HG02623 (cell line): ENCODE data around the gene NIF3L1.

Source experiments
- ATAC-seq: cut with Tn5 transposase; IDR thresholded peaks from one replicate; pipeline ENCODE4 v1.9.1; 2021; ENCODE audit warnings: moderate library complexity; ENCODE audit not compliant: unreplicated experiment

The NIF3L1 gene, protein sequence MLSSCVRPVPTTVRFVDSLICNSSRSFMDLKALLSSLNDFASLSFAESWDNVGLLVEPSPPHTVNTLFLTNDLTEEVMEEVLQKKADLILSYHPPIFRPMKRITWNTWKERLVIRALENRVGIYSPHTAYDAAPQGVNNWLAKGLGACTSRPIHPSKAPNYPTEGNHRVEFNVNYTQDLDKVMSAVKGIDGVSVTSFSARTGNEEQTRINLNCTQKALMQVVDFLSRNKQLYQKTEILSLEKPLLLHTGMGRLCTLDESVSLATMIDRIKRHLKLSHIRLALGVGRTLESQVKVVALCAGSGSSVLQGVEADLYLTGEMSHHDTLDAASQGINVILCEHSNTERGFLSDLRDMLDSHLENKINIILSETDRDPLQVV

GRCh38 chr2:200888704-200889625 is at the start of gene NIF3L1, which contains the start of gene PPIL3:
Gene NIF3L1, plus strand, starts transcription at chr2:200889371. Its CDS starts 2,573 bp downstream, at chr2:200891944.
Gene PPIL3, minus strand, starts transcription at chr2:200889077. Its CDS starts 1,462 bp downstream, at chr2:200887615.
- peak; percentile 86 for ATAC-seq

- no peak for ATAC-seq
These were observed 49.7 kb upstream of the NIF3L1 start for GRCh38 chr2:200839513-200839912.

- ATAC-seq, result no peak
These were observed 44.9 kb upstream of the NIF3L1 start for GRCh38 chr2:200843993-200844948.

GRCh38 chr2:200845194-200845593 is 44.0 kb upstream of the NIF3L1 start:
- no peak for ATAC-seq

- ATAC-seq, result no peak
These were observed 43.4 kb upstream of the NIF3L1 start for GRCh38 chr2:200845669-200846325.

GRCh38 chr2:200847269-200847668 is 41.9 kb upstream of the NIF3L1 start:
- no peak for ATAC-seq

DNA sequence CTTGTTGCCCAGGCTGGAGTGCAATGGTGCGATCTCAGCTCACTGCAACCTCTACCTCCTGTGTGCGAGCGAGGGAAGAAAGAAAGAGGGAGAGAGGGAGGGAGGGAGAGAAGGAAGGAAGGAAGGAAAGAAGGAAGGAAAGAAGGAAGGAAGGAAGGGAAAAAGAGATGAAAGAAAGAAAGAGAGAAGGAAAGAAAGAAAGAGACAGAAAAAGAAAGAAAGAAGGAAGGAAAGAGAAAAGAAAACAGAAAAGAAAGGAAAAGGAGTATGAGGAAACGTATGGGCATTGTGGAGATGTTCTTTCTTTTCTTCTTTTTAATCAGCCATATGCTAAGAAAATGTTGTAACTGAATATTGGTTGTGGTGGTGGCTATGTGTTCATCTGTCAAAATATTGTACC is 41.2 kb upstream of the NIF3L1 start:
- ATAC-seq, result no peak

DNA sequence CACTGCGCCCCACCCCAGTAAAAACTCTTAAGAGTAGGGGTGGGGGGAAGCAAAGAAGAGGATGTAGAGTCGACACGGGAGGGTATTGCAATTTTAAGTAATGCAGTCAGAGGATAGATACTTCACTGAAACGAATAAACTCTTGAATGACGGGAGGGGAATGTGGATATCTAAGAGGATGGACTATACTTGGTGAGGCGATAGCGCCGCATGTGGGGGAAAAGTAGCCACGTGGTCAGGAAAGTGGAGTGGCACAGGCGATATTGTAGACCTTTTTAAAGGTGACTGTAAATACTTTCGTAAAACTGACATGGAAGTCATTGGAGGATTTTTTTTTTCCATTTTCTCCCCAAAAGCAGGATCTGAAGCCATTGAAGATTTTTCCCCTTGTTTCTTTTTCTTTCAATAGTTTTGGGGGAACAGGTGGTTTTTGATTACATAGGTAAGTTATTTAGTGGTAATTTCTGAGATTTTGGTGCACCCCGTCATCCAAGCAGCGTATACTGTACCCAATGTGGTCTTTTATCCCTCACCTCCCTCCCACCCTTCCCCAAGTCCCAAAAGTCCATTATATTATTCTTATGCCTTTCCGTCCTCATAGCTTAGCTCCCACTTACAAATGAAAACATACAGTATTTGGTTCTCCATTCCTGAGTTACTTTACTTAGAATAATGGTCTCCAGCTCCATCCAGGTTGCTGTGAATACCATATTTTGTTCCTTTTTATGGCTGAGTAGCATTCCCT is 38.5 kb upstream of the NIF3L1 start:
- no peak for ATAC-seq

DNA sequence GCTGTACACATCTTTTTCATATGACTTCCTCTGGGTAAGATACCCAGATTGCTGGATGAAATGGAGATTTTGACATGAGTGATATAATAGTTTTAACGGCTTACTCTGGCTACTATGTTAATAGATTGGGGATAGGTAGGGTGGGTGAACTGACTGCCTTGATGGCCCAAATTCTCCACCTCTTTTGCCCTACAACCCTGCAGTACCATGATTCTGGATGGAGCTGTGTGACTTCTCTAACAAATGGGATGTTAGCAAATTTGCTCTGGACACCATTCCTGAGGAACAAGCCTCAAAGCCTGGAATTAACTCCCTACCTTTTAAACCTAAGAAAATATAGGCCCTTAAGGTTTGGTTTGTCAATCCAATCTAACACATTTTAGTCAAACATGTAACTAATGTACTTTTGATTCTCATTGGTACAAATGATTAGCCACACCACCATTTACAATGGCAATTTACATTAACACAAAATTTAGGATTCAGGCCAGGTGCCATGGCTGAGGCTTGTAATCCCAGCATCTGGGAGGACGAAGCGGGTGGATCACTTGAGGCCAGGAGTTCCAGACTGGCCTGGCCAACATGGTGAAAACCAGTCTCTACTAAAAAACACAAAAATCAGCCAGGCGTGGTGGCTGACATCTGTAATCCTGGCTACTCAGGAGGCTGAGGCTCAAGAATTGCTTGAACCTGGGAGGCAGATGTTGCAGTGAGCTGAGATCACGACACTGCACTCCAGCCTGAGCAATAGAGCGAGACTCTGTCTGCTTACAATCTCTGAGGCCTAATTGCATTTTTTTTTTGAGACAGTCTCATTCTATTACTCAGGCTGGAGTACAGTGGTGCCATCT is 37.5 kb upstream of the NIF3L1 start:
- ATAC-seq, result no peak

DNA sequence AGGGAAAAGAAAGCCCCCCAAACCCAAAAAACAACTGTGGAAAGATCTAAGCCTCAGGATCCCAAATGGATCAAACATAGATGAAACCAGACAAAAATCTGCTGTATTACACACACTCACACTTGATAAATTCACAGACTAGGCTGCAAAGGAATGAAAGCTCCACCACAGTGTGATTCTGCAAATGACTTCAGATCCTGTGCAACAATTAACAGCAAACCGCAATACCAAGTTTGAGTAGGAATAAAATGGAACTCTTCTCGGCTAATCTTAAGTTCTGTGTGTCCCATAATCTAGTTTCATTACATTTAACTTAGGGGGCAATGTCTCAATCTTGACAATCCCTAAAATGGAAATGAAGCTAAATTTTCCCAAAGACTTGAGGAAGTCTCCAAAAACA is 36.6 kb upstream of the NIF3L1 start:
- ATAC-seq, result no peak

DNA sequence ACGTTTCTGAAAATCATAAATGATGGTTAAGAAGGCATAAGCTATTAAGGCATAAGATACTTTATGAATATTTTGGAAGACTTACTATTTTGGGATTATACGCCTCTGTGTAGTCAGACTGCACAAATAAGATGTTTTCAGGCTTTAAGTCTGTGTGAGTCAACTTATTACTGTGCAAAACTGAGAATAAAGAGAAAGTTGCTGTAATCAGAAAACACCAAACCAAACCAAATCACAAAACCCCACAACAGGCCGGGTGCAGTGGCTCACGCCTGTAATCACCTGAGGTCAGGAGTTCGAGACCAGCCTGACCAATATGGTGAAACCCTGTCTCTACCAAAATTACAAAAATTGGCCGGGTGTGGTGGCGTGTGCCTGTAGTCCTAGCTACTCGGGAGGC is 32.4 kb upstream of the NIF3L1 start:
- ATAC-seq, result no peak

DNA sequence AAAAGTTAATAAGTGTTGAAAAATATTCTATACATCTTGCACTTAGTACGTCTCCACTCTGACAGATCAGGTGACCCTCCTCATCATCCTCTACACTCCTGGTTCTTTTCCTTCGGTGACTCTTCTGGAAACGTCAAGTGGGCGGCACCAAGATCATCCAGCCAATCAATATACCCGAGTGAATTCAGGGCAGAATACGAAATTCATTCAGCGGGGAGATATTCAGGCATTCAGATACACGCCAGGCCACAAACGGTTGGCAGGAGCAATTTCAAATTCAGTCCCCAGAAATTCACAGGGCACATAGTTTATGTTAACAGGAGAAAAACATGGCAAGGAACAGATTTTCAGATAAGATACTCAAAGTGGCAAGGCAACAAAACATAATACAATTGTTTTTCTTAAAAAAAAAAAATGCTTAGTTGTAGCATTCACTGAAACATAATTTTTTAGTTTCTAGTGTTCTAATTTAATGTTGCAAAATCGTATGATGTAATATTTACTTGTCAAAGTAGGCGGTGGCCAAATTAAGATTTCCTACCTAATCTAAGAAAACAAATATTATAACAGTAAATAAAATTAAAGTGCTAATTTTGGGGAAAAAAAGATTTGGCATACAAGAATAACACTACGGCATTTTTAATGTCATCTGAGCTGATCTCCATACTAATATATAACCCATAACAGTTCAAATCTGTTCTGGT is 28.9 kb upstream of the NIF3L1 start:
- no peak for ATAC-seq

DNA sequence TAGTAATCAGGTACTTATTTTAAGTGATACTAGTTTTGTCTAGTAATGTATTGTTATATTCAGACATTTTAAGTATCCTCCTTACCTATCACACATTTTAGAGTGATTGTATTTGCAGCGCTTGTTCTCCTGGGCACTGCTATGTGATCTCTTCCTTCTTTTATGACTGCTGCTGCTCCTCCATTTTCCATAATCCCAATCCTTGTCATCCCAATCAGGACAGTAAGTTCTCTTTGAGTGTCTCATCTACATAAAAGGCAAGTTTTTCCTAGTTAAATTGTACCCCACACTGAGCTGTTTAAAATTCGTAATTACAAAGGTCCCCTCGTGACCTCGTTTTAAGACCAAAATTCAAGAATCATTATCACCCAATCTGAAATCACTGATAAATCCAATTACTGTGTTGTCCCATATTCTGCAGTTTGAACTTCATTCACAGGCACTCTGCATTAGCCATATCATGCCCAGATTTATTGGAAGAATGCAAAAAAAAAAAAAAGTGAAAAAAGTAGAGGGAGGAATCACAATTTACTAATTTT is 27.5 kb upstream of the NIF3L1 start:
- ATAC-seq, result no peak

DNA sequence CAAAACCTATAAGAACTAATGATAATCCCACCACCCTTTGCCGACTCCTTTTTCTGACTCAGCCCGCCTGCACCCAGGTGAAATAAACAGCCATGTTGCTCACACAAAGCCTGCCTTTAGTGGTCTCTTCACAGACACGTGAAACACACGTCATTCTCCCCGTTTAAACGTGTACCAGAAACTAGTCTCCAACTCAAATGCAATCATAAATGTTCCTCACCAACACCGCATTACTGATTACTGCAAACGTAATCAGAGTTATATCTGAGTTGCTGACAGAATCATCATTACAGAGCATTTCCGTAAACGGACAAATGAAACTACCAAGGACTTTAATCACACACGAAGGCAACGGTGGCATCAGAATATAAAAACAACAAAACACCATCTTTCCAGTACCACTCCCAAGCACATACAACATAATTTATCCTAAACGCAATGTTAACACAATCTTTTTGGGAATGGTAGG is 26.6 kb upstream of the NIF3L1 start:
- ATAC-seq, result no peak

GRCh38 chr2:200863782-200864175 is 25.4 kb upstream of the NIF3L1 start:
- ATAC-seq, result peak; percentile 3

DNA sequence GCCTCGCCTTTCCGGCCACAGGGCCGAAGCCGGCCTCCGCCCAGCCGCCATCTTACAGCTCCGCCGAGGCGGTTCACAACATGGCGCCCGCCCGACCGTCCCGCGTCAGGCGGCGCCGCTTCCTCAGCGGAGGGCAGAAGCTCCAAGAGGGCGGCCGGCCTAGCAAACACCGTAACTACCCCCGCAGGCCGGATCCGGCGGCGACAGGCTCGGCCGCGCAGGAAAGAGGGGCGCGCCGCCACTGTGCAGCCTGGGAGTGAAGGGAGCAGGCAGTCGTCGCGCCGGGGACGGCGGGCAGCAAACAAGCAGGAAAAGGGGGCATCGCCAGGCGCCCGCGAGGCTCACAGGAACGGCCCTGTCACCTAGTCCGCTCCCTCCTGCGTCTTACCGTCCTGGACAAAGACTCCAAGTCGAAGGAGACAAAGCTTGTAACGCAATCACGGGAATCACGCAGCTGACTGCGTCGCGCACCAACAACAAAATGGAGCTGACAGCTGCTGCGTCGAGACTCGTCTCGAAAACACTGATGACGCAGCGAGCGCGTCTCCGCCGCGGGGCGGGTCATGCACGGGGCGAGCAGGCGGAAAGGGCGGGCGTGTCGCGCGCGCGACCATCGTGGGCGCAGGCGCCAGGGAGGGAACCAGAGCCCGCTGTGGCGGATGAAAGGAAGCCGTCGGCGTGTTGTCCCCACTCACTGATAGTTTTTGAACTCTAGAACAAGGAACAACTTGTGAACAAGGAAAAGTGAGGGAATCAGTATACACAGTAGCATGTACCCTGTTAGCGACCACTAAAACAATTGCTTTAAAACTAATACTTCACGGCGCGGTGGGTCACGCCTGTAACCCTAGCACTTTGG is 24.8 kb upstream of the NIF3L1 start, which contains the start of gene CLK1:
CLK1 (minus strand) TSS at position 483 of the 859 bp plus-strand sequence. CDS start 2,796 bp downstream, outside the sequence.
- ATAC-seq, result peak; percentile 82
